NT2/D1 (cell line): Measurements from ENCODE around the gene BEAN1.

ENCODE experiments used
- YY1 ChIP-seq: IDR thresholded peaks from 2 replicates; pipeline ENCODE4 v1.6.1; 2011; ENCODE audit not compliant: insufficient read length, insufficient read depth
- ZNF274 ChIP-seq: IDR thresholded peaks from 2 replicates; pipeline ENCODE4 v1.6.1; 2011; ENCODE audit warnings: mild to moderate bottlenecking, low read depth, low read length

DNA sequence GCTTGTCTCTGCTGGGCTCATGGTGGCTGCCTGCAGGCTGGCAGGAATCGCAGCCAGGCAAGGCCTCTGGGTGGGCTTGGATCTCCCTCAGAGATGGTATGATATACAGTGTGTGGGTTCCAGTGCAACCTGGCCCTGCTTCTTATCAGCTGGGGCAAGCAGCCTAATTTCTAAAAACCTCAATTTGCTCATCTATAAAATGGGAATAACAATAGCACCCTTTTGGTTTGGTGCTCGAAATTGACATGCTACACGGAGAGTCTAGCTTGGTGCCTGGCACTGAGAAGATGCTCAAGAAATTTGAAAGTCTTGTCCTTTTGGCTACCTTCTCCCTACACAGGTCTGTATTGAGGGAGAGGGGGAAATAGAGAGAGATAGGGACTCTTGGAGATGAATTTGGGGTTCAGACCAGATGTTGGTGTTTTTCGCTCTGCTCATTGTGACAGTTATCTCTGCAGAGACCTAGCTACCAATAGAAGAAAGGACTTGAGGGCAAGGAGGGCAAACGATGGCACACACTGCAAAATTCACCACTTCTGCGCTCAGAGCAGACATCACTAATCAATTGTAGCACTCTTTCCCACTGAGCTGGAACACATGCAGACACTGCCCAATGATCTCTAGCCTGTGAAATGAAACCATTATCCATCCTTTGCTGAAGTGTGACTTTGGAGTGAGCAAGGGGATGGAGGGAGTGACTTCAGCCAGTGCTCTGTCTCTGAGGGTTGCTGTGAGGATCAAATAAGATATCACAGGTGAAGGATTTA, 15.6 kb downstream of the BEAN1 start:
- no peak for TF ChIP-seq YY1
- TF ChIP-seq ZNF274, result no peak
